Mucosa of gallbladder (tissue), 1 donor: ENCODE measurements around the gene TTC17. TPM values are rescaled to one million over a fixed set of nuclear protein-coding genes. Genes with fewer than 3 reads are reported as not detected.
"Not testable (repeated sequence)": the region's sequence is repeated elsewhere in the genome, so short reads cannot be mapped to it uniquely, and the experiment has no call there.

Experiments
- DNase-seq: peaks from one replicate; pipeline ENCODE4 v3.0.0-alpha.2; 2020; ENCODE audit warnings: low spot score
- total RNA-seq: library from RNA; stranded (reverse); gene quantifications from one replicate; pipeline ENCODE4 v1.2.1, GENCODE V29; 2021
- donor health status: DM: no; HTN: no; CAD: no.

Gene TTC17
- total RNA-seq, 1 donor from 2014 or later, result 72.3 TPM

GRCh38 chr11:43467958-43468357 is 109.2 kb downstream of the TTC17 start:
- DNase-seq, result no peak

- DNase-seq, result not testable (repeated sequence)
These were observed 118.8 kb downstream of the TTC17 start for GRCh38 chr11:43477491-43477890.

- no peak for DNase-seq
These were observed 127.4 kb downstream of the TTC17 start for GRCh38 chr11:43486141-43486540.

- DNase-seq, result no peak
These were observed 131.2 kb downstream of the TTC17 start for GRCh38 chr11:43489869-43490465.

- no peak for DNase-seq
These were observed 134.0 kb downstream of the TTC17 start for GRCh38 chr11:43492701-43493100.

- DNase-seq, result no peak
These were observed 134.7 kb downstream of the TTC17 start for GRCh38 chr11:43493431-43493830.

GRCh38 chr11:43497144-43497543 is 138.4 kb downstream of the TTC17 start:
- DNase-seq, result no peak

- DNase-seq, result no peak
These were observed 139.8 kb downstream of the TTC17 start for GRCh38 chr11:43498561-43498960.

GRCh38 chr11:43503417-43503816 is 144.7 kb downstream of the TTC17 start:
- no peak for DNase-seq

- no peak for DNase-seq
These were observed 145.7 kb downstream of the TTC17 start for GRCh38 chr11:43504316-43504950.

- no peak for DNase-seq
These were observed 146.5 kb downstream of the TTC17 start for GRCh38 chr11:43505171-43505570.

GRCh38 chr11:43507171-43507570 is 148.5 kb downstream of the TTC17 start:
- DNase-seq, result no peak

- DNase-seq, result no peak
These were observed 149.8 kb downstream of the TTC17 start for GRCh38 chr11:43508511-43508918.

- no peak for DNase-seq
These were observed 153.2 kb downstream of the TTC17 start for GRCh38 chr11:43511959-43512358.

GRCh38 chr11:43515090-43515489 is 156.4 kb downstream of the TTC17 start:
- no peak for DNase-seq

GRCh38 chr11:43516316-43516850 is 157.7 kb downstream of the TTC17 start:
- no peak for DNase-seq

GRCh38 chr11:43517518-43517917 is 158.8 kb downstream of the TTC17 start:
- DNase-seq, result no peak

- DNase-seq, result no peak
These were observed 159.9 kb downstream of the TTC17 start for GRCh38 chr11:43518408-43519160.

- DNase-seq, result no peak
These were observed 162.8 kb downstream of the TTC17 start for GRCh38 chr11:43521471-43521870.

- no peak for DNase-seq
These were observed 164.9 kb downstream of the TTC17 start for GRCh38 chr11:43523632-43524031.

GRCh38 chr11:43532041-43532440 is 173.3 kb downstream of the TTC17 start:
- DNase-seq, result no peak

GRCh38 chr11:43537833-43538615 is 179.3 kb downstream of the TTC17 start:
- no peak for DNase-seq
